PC-9 (cell line): Measurements from ENCODE around the gene CUL9. TPM values are rescaled to one million over a fixed set of nuclear protein-coding genes. Genes with fewer than 3 reads are reported as not detected.

ENCODE experiments used
- BruUV-seq: library from RNA; stranded (reverse); fragments of 400-500 nt; replicated peaks from 2 replicates; lab custom pipeline; 2021; lab: Mats Ljungman, UMichigan
- CTCF ChIA-PET: fragments of 300-600 bp; sonication (Branson Sonifier 250); formaldehyde crosslinking; loops from one replicate; lab custom pipeline; 2022; ENCODE audit warnings: antibody characterized with exemption; lab: Charles Lee
- POLR2A ChIA-PET: fragments of 300-600 bp; sonication (Branson Sonifier 250); formaldehyde crosslinking; loops from one replicate; lab custom pipeline; 2022; ENCODE audit warnings: antibody characterized with exemption; ENCODE audit not compliant: unreplicated experiment; lab: Charles Lee
- DNase-seq, 2 experiments: peaks; one replicate each; pipeline versions ENCODE4 v3.0.0 to v3.0.0-alpha.2; 2015 to 2022; ENCODE audit warnings: mixed read lengths in 1 of 2
- H2AFZ ChIP-seq: fragments of 200-600 bp; sonication (generic); 2 replicates; pipeline ENCODE4 v1.8.1; 2017; ENCODE audit warnings: antibody characterized with exemption
- H3F3A ChIP-seq: fragments of 200-600 bp; sonication (generic); 2 replicates; pipeline ENCODE4 v1.8.1; 2017; ENCODE audit warnings: antibody characterized with exemption, mild to moderate bottlenecking, low read depth; ENCODE audit not compliant: insufficient read depth
- H3K27ac ChIP-seq: fragments of 200-600 bp; sonication (generic); 2 replicates; pipeline ENCODE4 v1.6.1; 2016; ENCODE audit warnings: mixed run types
- H3K27me3 ChIP-seq: fragments of 200-600 bp; sonication (generic); 2 replicates; pipeline ENCODE4 v1.6.1; 2016; ENCODE audit warnings: low read depth, mixed run types; ENCODE audit not compliant: insufficient read depth
- H3K36me3 ChIP-seq: fragments of 200-600 bp; sonication (generic); 2 replicates; pipeline ENCODE4 v1.6.1; 2016; ENCODE audit warnings: low read depth, mixed run types
- H3K4me1 ChIP-seq: fragments of 200-600 bp; sonication (generic); replicated peaks from 2 replicates; pipeline ENCODE4 v1.6.1; 2016; ENCODE audit warnings: mixed run types; ENCODE audit not compliant: insufficient read depth
- H3K4me2 ChIP-seq: fragments of 200-600 bp; sonication (generic); 2 replicates; pipeline ENCODE4 v1.6.1; 2017; ENCODE audit warnings: mixed run types
- H3K4me3 ChIP-seq: fragments of 200-600 bp; sonication (generic); 2 replicates; pipeline ENCODE4 v1.6.1; 2016; ENCODE audit warnings: mixed run types
- H3K79me2 ChIP-seq: fragments of 200-600 bp; sonication (generic); 2 replicates; pipeline ENCODE4 v1.6.1; 2017; ENCODE audit warnings: low read depth, mixed run types
- H3K9me2 ChIP-seq: fragments of 200-600 bp; sonication (generic); 2 replicates; pipeline ENCODE4 v1.8.1; 2017; ENCODE audit warnings: mild to moderate bottlenecking; ENCODE audit not compliant: insufficient read depth
- H3K9me3 ChIP-seq: fragments of 200-600 bp; sonication (generic); 2 replicates; pipeline ENCODE4 v1.8.1; 2016; ENCODE audit warnings: low read depth; ENCODE audit not compliant: insufficient read depth
- H4K20me1 ChIP-seq: fragments of 200-600 bp; sonication (generic); 2 replicates; pipeline ENCODE4 v1.8.1; 2017; ENCODE audit not compliant: insufficient read depth
- EZH2 ChIP-seq: fragments of 200-600 bp; sonication (generic); IDR thresholded peaks from 2 replicates; pipeline ENCODE4 v1.8.0; 2017; ENCODE audit warnings: antibody characterized with exemption, low read depth
- intact Hi-C: fragments of 100-400 bp; cut with micrococcal nuclease; formaldehyde crosslinking; loops from one replicate; pipeline ENCODE4 v1.10.0; 2022; ENCODE audit not compliant: unreplicated experiment
- total RNA-seq: library from RNA; stranded (reverse); gene quantifications from 2 replicates; pipeline ENCODE4 v1.2.3, GENCODE V29; 2021
- TF ChIP-seq, protein P1 (sequence below): fragments of 200-600 bp; sonication (generic); conservative IDR thresholded peaks from 2 replicates; pipeline ENCODE4 v1.6.1; 2017; ENCODE audit warnings: mixed run types, antibody characterized with exemption, mild to moderate bottlenecking, moderate library complexity

CUL9 gene
- total RNA-seq, 1 experiment from 2014 or later: 52.8 TPM

DNA sequence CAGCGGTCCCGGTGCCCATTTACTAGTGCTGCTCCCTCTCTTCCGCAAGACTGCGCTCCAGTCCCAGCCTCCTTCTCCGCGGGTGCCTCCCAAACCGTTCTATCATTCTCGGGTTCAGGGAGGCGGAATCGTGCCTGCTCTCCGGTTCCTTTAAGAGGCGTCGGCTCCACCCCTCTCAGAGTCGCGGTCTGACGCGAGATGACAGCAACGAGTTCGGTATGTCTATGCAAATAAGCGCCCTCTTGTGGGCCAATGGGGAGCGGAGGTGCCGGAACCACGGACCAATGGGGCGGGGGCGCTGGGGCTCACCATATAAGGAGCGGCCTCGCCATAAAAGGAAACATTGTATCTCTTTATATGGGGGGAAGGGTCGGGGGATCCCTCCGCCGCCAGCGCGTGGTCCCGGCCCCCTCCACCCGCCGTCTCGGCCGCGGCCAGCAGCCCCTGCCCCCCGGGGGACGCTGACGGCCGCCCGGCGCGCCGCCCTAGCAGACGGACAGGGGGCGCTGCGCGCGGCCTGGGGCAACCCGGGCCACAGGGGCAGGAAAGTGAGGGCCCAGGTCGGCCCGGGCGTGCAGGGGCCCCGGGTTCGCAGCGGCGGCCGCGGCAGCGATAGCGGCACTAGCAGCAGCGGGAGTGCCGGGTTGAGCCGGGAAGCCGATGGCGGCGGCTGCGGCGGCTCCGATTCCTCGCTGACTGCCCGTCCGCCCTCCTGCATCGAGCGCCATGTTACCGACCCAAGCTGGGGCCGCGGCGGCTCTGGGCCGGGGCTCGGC is 10.9 kb upstream of the CUL9 start, which contains the start of gene SRF:
Gene SRF (plus strand): TSS at position 339 of the 776 bp plus-strand sequence. CDS start 388 bp downstream, at position 727.
- H3K4me1 ChIP-seq: peaks cover 29% of the 10 kb centered on the region
- peak; percentile 98 to 99 for DNase-seq
- no peaks in the 10 kb centered on the region for H3K9me3 ChIP-seq
- H3K9me2 ChIP-seq: no peaks in the 10 kb centered on the region
- ChIA-PET CTCF (interaction anchor here (0.7 to 1.0 kb wide), 3 partner anchors 11 to 117 kb away, joined by 3 to 5 read pairs (median 3); partner anchors contain the start of genes CUL9 and DNPH1), POLR2A (interaction anchor here (0.5 to 1.0 kb wide), 7 partner anchors 30 to 1125 kb away, joined by 3 to 8 read pairs (median 4); partner anchors contain the start of gene CUL7)
- H3K27ac ChIP-seq: peak within 1 kb of the TSS; percentile 72
- TSS peak; percentile 6 for BruUV-seq
- no peaks in the 10 kb centered on the region for H3K27me3 ChIP-seq
- peak within 1 kb of the TSS; percentile 94 for H2AFZ ChIP-seq
- intact Hi-C loops: loop anchor here (2.0 to 10.0 kb wide), 5 partner anchors 112 to 456 kb away; partner anchors contain the start of genes CNPY3, GTPBP2, KLC4 and MRPL2
- H3K4me2 ChIP-seq: peak within 1 kb of the TSS; percentile 96
- no peak for TF ChIP-seq EZH2
- TF ChIP-seq, protein P1, sequence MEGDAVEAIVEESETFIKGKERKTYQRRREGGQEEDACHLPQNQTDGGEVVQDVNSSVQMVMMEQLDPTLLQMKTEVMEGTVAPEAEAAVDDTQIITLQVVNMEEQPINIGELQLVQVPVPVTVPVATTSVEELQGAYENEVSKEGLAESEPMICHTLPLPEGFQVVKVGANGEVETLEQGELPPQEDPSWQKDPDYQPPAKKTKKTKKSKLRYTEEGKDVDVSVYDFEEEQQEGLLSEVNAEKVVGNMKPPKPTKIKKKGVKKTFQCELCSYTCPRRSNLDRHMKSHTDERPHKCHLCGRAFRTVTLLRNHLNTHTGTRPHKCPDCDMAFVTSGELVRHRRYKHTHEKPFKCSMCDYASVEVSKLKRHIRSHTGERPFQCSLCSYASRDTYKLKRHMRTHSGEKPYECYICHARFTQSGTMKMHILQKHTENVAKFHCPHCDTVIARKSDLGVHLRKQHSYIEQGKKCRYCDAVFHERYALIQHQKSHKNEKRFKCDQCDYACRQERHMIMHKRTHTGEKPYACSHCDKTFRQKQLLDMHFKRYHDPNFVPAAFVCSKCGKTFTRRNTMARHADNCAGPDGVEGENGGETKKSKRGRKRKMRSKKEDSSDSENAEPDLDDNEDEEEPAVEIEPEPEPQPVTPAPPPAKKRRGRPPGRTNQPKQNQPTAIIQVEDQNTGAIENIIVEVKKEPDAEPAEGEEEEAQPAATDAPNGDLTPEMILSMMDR: peak; percentile 53
- H3K36me3 ChIP-seq: peaks cover 9% of the 10 kb centered on the region; the same call in 1 of the 2 replicates
- H3K79me2 ChIP-seq: peaks cover 36% of the 10 kb centered on the region
- H4K20me1 ChIP-seq: peaks cover 9% of the 10 kb centered on the region; the same call in 1 of the 2 replicates
- H3F3A ChIP-seq: peaks cover 29% of the 10 kb centered on the region
- H3K4me3 ChIP-seq: peak within 1 kb of the TSS; percentile 93

DNA sequence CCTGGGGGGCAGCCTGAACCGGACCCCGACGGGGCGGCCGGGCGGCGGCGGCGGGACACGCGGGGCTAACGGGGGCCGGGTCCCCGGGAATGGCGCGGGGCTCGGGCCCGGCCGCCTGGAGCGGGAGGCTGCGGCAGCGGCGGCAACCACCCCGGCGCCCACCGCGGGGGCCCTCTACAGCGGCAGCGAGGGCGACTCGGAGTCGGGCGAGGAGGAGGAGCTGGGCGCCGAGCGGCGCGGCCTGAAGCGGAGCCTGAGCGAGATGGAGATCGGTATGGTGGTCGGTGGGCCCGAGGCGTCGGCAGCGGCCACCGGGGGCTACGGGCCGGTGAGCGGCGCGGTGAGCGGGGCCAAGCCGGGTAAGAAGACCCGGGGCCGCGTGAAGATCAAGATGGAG is 10.3 kb upstream of the CUL9 start:
- no TSS peak for BruUV-seq
- DNase-seq: peak in 1 of 2 experiments; percentile 25
- ChIA-PET CTCF (no interaction called here), POLR2A (interaction anchor here (0.6 kb wide), 1 partner anchor 281 kb away, joined by 5 read pairs; a partner anchor contains a TSS)
- TF ChIP-seq, protein P1: no peak
- no peak for TF ChIP-seq EZH2
- Histone ChIP-seq H3K4me3 (peak overlapping the region; percentile 93), H3K27ac (peak overlapping the region; percentile 35; the same call in 1 of the 2 replicates), H3K79me2 (peaks cover 36% of the 10 kb centered on the region), H3F3A (peaks cover 29% of the 10 kb centered on the region), H4K20me1 (peaks cover 9% of the 10 kb centered on the region; the same call in 1 of the 2 replicates), H3K4me1 (peaks cover 29% of the 10 kb centered on the region), H3K9me3 (no peaks in the 10 kb centered on the region), H3K9me2 (no peaks in the 10 kb centered on the region), H2AFZ (peak overlapping the region; percentile 84), H3K36me3 (peaks cover 9% of the 10 kb centered on the region; the same call in 1 of the 2 replicates), H3K27me3 (no peaks in the 10 kb centered on the region), H3K4me2 (peak overlapping the region; percentile 87)
- intact Hi-C loops: loop anchor here (2.0 to 10.0 kb wide), 5 partner anchors 113 to 456 kb away; partner anchors contain the start of genes CNPY3, GTPBP2, KLC4 and MRPL2
